PC-3 (cell line): ENCODE data around the gene FASTK.

Experiments
- CTCF ChIP-seq: fragments of 300-600 bp; sonication (generic); conservative IDR thresholded peaks from 2 replicates; pipeline ENCODE4 v1.5.1; 2017; ENCODE audit warnings: antibody characterized with exemption, low read depth, mild to moderate bottlenecking, low read length
- EZH2 ChIP-seq: fragments of 300-600 bp; sonication (generic); IDR thresholded peaks from one replicate; pipeline ENCODE4 v1.6.1; 2017; ENCODE audit warnings: antibody characterized with exemption, mild to moderate bottlenecking, low read length; ENCODE audit not compliant: unreplicated experiment
- EZH2phosphoT487 ChIP-seq: fragments of 300-600 bp; sonication (generic); IDR thresholded peaks from 2 replicates; pipeline ENCODE4 v1.6.1; 2018; ENCODE audit warnings: mild to moderate bottlenecking, antibody characterized with exemption, low read length, borderline replicate concordance

DNA sequence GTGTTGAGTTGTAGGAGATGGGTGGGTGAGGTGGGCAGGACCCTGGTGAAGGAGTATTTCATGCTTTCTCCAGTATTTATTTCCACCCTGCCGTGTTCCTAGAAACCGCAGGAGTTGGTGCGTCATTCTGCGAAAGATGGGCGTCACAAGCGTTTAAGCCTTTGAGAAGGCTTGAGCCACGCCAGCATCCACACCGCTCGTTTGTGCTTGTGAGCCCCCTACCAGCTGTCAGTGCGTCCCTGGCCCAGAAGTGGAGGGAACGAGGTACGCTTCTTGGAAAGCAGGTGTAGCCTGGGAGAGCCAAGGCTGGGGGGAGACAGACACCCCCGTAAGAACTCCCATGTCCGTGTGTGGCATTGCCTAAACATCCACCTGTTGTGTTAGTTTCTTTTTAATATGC, 11.4 kb upstream of the FASTK start:
- TF ChIP-seq CTCF: no peak
- no peak for TF ChIP-seq EZH2
- TF ChIP-seq EZH2phosphoT487: no peak
